Liver (tissue), 2 donors: ENCODE results near the gene TAOK2.
A peak's percentile ranks its signal among the peaks of the same experiment; 100 is the strongest.

Experiments
- TF ChIP-seq, protein P1 (sequence below): fragments of 150-350 bp; IDR thresholded peaks from 2 replicates; pipeline ENCODE4 v1.5.1; 2017; ENCODE audit warnings: improper control_type of control experiment, low read depth, low read length; ENCODE audit not compliant: missing input control
- TF ChIP-seq, protein P2 (sequence below): IDR thresholded peaks from 2 replicates; pipeline ENCODE4 v1.6.1; 2016; ENCODE audit warnings: antibody characterized with exemption, mild to moderate bottlenecking
- donor health status: healthy.

DNA sequence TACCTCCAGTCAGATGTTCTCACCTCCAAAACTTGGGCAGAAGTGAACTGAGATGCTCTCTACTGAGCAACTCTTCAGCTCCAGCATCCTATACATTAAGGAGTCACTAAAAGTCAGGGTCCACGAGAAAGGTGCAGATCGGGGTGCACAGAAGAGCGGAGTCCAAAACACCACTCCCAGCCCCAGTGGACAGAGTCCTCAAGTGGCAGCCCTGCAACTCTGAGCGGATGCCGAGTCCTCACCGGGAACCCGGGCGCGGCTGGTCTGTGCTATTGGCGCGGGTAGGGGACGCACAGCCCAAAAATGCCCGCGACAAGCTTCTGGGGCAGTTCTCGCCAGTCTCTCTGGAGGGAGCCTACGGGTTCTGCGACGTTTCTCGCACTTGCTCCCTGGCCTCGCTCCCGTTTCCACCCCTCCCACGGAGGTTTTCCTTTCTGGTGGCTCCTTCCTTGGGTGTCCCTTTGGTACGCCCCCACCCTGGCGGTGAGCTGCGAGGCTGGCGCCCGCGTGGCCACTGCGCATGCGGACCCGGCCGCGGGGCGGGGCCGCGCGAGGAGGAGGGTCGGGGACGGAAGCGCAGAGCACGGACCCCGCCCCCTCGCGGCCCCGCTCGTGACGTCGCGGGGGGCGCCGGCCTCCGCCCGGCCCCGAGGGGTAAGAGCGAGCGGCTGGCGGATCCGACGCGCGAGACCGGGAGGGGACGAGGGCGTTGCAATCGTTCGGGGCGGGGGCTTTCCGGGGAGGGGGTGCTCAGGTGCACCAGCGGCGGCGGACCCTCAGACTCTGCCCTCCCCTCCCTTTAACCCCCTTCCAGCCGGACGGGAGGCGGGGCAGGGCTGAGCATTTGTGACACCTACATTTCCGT lies 12.0 kb upstream of the TAOK2 start, which contains the start of gene TMEM219:
- TF ChIP-seq, protein P1, sequence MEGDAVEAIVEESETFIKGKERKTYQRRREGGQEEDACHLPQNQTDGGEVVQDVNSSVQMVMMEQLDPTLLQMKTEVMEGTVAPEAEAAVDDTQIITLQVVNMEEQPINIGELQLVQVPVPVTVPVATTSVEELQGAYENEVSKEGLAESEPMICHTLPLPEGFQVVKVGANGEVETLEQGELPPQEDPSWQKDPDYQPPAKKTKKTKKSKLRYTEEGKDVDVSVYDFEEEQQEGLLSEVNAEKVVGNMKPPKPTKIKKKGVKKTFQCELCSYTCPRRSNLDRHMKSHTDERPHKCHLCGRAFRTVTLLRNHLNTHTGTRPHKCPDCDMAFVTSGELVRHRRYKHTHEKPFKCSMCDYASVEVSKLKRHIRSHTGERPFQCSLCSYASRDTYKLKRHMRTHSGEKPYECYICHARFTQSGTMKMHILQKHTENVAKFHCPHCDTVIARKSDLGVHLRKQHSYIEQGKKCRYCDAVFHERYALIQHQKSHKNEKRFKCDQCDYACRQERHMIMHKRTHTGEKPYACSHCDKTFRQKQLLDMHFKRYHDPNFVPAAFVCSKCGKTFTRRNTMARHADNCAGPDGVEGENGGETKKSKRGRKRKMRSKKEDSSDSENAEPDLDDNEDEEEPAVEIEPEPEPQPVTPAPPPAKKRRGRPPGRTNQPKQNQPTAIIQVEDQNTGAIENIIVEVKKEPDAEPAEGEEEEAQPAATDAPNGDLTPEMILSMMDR = peak; percentile 49
- TF ChIP-seq, protein P2, sequence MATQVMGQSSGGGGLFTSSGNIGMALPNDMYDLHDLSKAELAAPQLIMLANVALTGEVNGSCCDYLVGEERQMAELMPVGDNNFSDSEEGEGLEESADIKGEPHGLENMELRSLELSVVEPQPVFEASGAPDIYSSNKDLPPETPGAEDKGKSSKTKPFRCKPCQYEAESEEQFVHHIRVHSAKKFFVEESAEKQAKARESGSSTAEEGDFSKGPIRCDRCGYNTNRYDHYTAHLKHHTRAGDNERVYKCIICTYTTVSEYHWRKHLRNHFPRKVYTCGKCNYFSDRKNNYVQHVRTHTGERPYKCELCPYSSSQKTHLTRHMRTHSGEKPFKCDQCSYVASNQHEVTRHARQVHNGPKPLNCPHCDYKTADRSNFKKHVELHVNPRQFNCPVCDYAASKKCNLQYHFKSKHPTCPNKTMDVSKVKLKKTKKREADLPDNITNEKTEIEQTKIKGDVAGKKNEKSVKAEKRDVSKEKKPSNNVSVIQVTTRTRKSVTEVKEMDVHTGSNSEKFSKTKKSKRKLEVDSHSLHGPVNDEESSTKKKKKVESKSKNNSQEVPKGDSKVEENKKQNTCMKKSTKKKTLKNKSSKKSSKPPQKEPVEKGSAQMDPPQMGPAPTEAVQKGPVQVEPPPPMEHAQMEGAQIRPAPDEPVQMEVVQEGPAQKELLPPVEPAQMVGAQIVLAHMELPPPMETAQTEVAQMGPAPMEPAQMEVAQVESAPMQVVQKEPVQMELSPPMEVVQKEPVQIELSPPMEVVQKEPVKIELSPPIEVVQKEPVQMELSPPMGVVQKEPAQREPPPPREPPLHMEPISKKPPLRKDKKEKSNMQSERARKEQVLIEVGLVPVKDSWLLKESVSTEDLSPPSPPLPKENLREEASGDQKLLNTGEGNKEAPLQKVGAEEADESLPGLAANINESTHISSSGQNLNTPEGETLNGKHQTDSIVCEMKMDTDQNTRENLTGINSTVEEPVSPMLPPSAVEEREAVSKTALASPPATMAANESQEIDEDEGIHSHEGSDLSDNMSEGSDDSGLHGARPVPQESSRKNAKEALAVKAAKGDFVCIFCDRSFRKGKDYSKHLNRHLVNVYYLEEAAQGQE = no peak
